Subcutaneous adipose tissue (tissue), 4 donors: Measurements from ENCODE around the gene DTX4. TPM values are rescaled to one million over a fixed set of nuclear protein-coding genes. Genes with fewer than 3 reads are reported as not detected.

ENCODE experiments used
- total RNA-seq, 4 donors: library from RNA; depleted of rRNA; stranded (reverse); fragments of >200 nt; gene quantifications; one replicate each; pipeline ENCODE4 v1.1.0, GENCODE V29; 2016
- TF ChIP-seq, protein P1 (sequence below): fragments of 450-650 bp; IDR thresholded peaks from one replicate; pipeline ENCODE4 v1.5.1; 2016; ENCODE audit warnings: low read depth, mild to moderate bottlenecking, control low read depth, antibody characterized with exemption, moderate library complexity

DTX4 gene
- total RNA-seq, 4 donors from 2014 or later: 7.9 to 30.6 (median 21.1) TPM

DNA sequence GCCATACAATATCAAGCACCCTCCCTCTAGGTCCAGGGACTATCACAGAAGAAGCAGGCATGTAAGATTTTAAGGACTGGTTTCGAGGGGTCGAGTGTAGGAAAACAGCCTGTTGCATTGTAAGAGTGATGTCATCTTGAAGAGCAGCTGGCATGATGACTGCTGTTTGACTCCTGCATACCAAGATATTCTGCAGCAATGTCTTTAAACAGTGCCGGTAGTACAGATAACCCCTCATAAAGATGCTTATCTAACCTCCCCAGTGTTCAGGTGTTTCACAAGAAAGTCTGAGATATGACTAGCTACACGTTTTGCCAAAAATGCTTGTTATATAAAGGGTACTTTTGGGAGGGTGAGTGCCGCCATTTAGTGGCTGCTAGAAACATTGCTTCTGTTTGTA, 17.3 kb upstream of the DTX4 start:
- TF ChIP-seq, protein P1, sequence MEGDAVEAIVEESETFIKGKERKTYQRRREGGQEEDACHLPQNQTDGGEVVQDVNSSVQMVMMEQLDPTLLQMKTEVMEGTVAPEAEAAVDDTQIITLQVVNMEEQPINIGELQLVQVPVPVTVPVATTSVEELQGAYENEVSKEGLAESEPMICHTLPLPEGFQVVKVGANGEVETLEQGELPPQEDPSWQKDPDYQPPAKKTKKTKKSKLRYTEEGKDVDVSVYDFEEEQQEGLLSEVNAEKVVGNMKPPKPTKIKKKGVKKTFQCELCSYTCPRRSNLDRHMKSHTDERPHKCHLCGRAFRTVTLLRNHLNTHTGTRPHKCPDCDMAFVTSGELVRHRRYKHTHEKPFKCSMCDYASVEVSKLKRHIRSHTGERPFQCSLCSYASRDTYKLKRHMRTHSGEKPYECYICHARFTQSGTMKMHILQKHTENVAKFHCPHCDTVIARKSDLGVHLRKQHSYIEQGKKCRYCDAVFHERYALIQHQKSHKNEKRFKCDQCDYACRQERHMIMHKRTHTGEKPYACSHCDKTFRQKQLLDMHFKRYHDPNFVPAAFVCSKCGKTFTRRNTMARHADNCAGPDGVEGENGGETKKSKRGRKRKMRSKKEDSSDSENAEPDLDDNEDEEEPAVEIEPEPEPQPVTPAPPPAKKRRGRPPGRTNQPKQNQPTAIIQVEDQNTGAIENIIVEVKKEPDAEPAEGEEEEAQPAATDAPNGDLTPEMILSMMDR: no peak

DNA sequence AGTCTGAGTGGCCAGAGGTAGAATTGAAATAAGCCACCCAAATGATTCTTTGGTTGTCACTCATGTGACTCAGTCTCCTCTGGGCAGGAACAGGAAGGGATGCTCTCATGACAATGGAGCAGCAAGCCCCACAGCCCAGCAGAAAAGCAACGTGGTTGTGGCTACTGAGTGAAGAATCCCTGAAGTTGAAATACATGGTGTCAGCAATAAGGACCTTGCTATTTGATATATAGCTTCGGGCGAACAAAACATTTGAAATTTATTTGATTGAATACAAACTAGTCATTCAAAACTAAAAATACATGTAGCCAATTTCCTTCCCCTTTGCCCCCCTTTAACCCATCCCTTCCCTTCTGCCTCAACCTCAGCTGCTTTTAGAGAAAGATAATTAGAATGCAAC, 14.5 kb upstream of the DTX4 start:
- TF ChIP-seq, protein P1: no peak

DNA sequence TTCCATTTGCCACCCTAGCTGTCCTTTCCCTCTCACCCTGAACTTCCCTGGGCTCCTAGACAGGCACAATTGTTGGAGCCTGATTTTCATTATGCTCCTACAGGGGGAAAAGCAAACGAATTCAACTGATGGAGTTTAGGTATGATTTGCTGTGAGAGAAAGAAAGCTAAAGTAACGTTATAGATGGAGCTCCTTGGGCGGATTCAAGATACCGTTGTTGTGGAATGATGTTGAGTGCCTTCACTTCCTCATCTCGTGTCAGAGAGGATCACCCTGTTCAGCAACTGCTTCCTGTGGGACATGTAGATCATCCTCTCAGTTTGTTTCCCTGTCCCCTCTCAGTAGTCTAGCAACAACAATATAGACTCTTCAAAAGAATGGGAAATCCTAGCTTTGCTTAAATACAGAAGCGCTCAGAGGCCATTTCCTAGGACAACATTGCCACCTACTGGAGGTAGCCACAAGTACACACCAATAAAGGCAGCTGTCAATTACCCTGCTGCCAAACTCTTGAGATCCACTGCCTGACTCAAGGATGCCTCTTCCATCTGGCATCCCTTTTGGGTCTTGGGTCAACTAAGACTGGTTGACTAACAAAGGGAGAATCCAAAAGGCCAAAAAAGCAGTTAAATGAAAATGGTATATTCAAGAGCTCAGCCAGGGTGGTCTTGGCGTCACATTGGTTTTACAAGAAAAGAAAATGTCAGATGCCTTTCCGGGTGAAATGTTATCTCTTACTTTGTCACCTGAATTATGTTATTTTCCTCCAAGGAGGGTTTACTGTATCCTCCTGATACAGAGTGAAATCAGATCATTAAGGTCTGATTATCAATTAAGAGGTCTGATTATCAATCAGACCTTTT, 13.5 kb upstream of the DTX4 start:
- TF ChIP-seq, protein P1: no peak

GRCh38 chr11:59164028-59164427, 7.9 kb upstream of the DTX4 start:
- TF ChIP-seq, protein P1: no peak

DNA sequence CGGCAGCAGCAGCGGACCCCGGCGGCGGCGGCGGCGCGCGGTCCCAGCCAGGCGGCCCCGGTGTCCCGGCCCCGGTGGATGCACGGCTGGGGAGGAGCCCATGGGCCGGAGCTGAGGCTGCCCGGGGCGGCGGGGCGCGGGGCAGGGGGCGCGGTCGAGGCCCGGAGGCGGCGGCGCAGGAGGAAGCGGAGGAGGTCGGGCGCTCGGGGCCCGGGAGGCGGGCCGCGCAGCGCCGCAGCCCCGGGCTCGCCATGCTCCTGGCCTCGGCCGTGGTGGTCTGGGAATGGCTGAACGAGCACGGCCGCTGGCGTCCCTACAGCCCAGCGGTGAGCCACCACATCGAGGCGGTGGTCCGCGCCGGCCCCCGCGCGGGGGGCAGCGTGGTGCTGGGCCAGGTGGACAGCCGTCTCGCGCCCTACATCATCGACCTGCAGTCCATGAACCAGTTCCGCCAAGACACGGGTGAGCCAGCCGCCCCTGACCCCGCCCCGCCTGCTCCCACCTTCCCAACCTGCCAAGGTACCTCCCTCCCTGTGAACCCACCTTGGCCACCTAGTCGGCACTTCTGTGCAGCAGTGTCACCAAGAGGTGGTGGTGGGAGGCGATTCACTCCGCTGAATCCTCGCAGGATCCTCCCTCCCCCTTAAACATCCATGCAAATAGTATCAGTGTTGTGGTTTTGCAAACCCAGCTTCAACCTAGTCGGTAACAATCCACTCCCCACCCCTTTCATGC, 580 bp downstream of the DTX4 start:
- TF ChIP-seq, protein P1: no peak

DNA sequence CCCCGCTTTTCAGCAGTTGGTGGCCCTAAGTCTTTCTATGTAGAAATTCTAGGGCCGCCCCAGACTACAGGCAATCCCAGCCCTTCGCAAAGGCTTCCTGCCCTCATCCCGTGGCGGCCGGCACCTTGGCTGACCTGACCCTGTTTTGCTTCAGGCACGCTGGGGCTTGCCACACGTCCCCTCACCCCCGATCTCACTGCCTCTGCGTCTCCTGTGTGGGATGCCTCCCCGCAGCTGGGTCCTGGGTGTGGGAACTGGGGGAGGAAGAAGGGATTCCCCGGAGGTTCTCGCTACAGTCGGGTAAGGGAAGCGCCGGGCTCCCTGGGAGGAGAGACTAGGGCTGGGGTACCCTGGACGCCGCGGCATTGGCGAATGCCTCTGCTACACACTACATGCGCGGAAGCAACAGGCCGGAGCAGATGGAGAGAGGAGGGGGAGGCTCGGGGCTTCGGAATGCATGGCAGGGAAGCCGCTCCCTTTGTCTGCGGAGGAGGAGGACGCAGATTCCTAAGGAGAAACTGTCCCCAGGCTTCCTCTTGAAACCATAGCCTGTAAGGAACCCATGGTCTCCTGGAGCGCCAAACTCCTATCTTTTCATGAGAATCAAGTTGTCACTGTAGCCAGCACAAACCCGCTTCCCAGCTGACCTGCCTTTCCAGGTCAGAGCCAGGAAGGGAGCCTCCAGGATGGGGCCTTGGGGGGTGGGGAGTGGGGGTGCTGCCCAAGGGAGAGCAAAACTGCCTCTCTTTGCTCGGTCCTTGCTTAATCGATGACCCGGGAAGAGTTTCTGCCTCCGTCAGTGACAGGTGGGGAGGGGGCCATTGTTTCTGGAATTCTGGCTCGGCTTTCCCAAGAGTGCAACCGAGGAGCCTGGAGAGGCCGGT, 1.4 kb downstream of the DTX4 start:
- TF ChIP-seq, protein P1: no peak
